Measurements from ENCODE around the gene TRUB2. TPM values are rescaled to one million over a fixed set of nuclear protein-coding genes. Genes with fewer than 3 reads are reported as not detected.

TRUB2 gene
- total RNA-seq, 2 donors from 2014 or later = 7.4 to 8.4 TPM

GRCh38 chr9:128314697-128315096, 7.5 kb downstream of the TRUB2 start:
- H3K4me3 ChIP-seq = no peak overlapping the region
- ATAC-seq (ENCODE audit: insufficient number of reproducible peaks, low FRiP score, low read depth) (no peak), DNase-seq (ENCODE audit: low spot score) (no peak)
- TF ChIP-seq, protein P1, sequence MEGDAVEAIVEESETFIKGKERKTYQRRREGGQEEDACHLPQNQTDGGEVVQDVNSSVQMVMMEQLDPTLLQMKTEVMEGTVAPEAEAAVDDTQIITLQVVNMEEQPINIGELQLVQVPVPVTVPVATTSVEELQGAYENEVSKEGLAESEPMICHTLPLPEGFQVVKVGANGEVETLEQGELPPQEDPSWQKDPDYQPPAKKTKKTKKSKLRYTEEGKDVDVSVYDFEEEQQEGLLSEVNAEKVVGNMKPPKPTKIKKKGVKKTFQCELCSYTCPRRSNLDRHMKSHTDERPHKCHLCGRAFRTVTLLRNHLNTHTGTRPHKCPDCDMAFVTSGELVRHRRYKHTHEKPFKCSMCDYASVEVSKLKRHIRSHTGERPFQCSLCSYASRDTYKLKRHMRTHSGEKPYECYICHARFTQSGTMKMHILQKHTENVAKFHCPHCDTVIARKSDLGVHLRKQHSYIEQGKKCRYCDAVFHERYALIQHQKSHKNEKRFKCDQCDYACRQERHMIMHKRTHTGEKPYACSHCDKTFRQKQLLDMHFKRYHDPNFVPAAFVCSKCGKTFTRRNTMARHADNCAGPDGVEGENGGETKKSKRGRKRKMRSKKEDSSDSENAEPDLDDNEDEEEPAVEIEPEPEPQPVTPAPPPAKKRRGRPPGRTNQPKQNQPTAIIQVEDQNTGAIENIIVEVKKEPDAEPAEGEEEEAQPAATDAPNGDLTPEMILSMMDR (IDR thresholded peaks at IDR 0.05) = no peak
- H3K4me1 ChIP-seq (ENCODE audit: control insufficient read depth in 1 of 2, low read depth in 2 of 2) = no peaks in the 10 kb centered on the region
- no peak overlapping the region for H3K27ac ChIP-seq
- peaks cover 34% of the 10 kb centered on the region for H3K36me3 ChIP-seq
- no peaks in the 10 kb centered on the region for H3K9me3 ChIP-seq
- H3K27me3 ChIP-seq (replicated peaks; ENCODE audit: insufficient read depth) = no peaks in the 10 kb centered on the region

DNA sequence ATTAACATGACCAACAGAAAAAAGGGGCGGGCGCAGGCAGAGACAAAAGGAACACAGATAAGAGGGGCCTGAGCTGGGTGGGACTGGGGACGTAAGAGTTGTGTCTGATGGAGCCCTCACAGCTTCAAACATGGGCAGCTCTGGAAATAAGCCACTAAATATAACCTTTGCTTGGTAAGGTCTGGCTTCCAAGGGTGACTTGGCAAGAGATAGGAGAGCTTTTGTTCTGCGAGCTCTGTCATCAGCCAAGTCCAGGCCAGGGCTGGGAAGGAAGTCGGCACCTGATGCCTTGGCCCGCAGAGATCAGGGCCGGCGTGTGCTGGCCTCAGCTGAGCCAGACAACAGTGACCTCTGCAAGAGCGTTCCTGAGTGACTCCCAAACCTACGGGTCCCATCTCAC, 11.8 kb downstream of the TRUB2 start:
- TF ChIP-seq, protein P1 (IDR thresholded peaks at IDR 0.05) = no peak
- Histone ChIP-seq H3K4me1 (ENCODE audit: control insufficient read depth in 1 of 2, low read depth in 2 of 2) (no peaks in the 10 kb centered on the region), H3K4me3 (no peak overlapping the region), H3K36me3 (peaks cover 29% of the 10 kb centered on the region), H3K27ac (no peak overlapping the region), H3K9me3 (no peaks in the 10 kb centered on the region), H3K27me3 (replicated peaks; ENCODE audit: insufficient read depth) (no peaks in the 10 kb centered on the region)
- DNase-seq (ENCODE audit: low spot score) = no peak
- ATAC-seq (ENCODE audit: insufficient number of reproducible peaks, low FRiP score, low read depth) = no peak

DNA sequence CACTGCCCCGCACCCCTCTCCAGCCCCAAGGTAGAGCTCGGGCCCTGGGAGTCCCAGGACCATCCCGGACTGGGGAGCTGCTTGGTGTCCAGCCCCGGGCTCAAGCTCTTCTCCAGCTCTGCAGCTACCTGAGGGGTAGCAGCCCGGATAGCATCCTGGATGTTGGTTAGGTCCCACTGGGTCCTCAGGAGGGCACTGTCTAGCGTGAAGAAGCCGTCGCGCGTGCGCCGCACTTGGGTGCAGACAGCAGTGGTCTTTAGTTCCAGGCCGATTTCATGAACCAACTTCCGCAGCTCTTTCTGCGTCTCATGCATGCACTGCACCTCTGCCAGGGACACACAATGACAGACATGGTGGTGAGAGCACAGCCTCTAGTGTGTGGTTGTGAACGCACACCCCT, 12.7 kb downstream of the TRUB2 start:
- no peaks in the 10 kb centered on the region for H3K9me3 ChIP-seq
- ATAC-seq (ENCODE audit: insufficient number of reproducible peaks, low FRiP score, low read depth) (no peak), DNase-seq (ENCODE audit: low spot score) (no peak)
- peaks cover 28% of the 10 kb centered on the region for H3K36me3 ChIP-seq
- no peaks in the 10 kb centered on the region for H3K4me1 ChIP-seq (ENCODE audit: control insufficient read depth in 1 of 2, low read depth in 2 of 2)
- H3K27me3 ChIP-seq (replicated peaks; ENCODE audit: insufficient read depth) = no peaks in the 10 kb centered on the region
- TF ChIP-seq, protein P1 (IDR thresholded peaks at IDR 0.05) = no peak
- no peak overlapping the region for H3K27ac ChIP-seq
- no peak overlapping the region for H3K4me3 ChIP-seq

DNA sequence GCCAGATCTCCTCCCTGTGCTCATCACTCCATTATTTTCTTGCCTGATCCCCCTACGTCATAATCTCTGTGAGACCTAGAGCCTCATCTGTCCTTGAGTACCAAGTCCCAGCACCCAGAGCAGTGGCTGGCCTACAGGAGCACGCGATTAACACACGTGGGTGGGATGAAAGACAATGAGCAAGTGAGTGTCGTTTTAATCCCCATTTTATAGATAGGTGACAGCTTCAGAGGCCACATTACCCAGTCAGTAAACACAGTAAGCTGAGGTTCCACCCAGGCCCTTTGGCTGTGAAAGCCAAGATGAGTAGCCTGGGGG, 17.3 kb downstream of the TRUB2 start:
- TF ChIP-seq, protein P1 (IDR thresholded peaks at IDR 0.05) = no peak
- no peak overlapping the region for H3K4me3 ChIP-seq
- no peaks in the 10 kb centered on the region for H3K27me3 ChIP-seq (replicated peaks; ENCODE audit: insufficient read depth)
- peaks cover 10% of the 10 kb centered on the region for H3K36me3 ChIP-seq
- no peak overlapping the region for H3K27ac ChIP-seq
- no peaks in the 10 kb centered on the region for H3K4me1 ChIP-seq (ENCODE audit: control insufficient read depth in 1 of 2, low read depth in 2 of 2)
- ATAC-seq (ENCODE audit: insufficient number of reproducible peaks, low FRiP score, low read depth) (no peak), DNase-seq (ENCODE audit: low spot score) (no peak)
- H3K9me3 ChIP-seq = no peaks in the 10 kb centered on the region

DNA sequence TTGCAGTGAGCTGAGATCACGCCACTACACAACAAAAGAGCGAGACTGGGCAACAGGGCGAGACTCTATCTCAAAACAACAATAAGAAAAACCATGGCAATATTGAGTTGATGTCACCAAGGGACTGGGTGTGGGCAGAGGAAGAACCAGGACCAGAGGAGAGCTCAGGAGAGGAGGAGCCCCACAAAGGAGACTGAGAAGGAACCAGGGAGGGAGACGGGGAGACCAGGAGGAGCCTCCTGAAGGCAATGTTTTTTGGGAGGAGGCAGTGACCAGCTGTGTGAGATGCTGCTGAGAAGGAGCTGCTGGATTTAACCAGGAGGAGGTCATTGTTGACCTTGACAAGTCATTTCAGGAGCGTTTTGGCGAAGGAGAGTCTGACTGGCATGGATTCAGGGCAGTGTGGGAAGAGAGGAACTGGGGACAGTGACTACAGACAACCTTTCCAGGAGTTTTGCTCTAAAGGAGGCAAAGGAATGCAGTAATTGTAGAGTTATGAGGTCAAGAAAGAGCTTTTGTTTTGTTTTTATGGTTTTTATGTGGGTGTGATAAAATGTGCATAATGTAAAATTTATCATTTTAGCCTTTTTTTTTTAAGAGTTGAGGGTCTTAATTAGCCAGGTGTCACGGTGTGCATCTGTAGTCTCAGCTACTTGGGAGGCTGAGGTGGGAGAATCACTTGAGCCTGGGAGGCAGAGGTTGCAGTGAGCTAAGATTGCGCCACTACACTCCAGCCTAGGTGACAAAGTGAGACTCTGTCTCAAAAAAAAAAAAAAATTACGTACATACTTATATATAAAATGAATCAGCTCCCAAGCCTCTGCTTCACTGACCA, 17.9 kb downstream of the TRUB2 start:
- no peaks in the 10 kb centered on the region for H3K9me3 ChIP-seq
- H3K36me3 ChIP-seq = peaks cover 4% of the 10 kb centered on the region
- no peaks in the 10 kb centered on the region for H3K27me3 ChIP-seq (replicated peaks; ENCODE audit: insufficient read depth)
- TF ChIP-seq, protein P1 (IDR thresholded peaks at IDR 0.05) = no peak
- no peak overlapping the region for H3K4me3 ChIP-seq
- ATAC-seq (ENCODE audit: insufficient number of reproducible peaks, low FRiP score, low read depth) (no peak), DNase-seq (ENCODE audit: low spot score) (no peak)
- no peaks in the 10 kb centered on the region for H3K4me1 ChIP-seq (ENCODE audit: control insufficient read depth in 1 of 2, low read depth in 2 of 2)
- H3K27ac ChIP-seq = no peak overlapping the region
